GM21367 (cell line): ENCODE results near the gene NRN1L.
"Not testable (repeated sequence)": the region's sequence is repeated elsewhere in the genome, so short reads cannot be mapped to it uniquely, and the experiment has no call there.

Experiments
- ATAC-seq: cut with Tn5 transposase; IDR thresholded peaks from one replicate; pipeline ENCODE4 v1.9.1; 2021; ENCODE audit not compliant: unreplicated experiment

NRN1L gene

GRCh38 chr16:67884684-67885083, at the start of gene NRN1L:
Gene NRN1L (plus strand): TSS chr16:67884885. CDS start chr16:67884904, 19 bp downstream.
- ATAC-seq, result no peak

- not testable (repeated sequence) for ATAC-seq
These were observed 47.5 kb upstream of the NRN1L start for GRCh38 chr16:67837190-67837589.

- ATAC-seq, result no peak
These were observed 46.9 kb upstream of the NRN1L start for GRCh38 chr16:67837811-67838210.

GRCh38 chr16:67841198-67841815, 43.4 kb upstream of the NRN1L start:
- peak; percentile 1 for ATAC-seq

GRCh38 chr16:67841816-67842508, 42.7 kb upstream of the NRN1L start, which contains the start of gene THAP11:
Gene THAP11 (plus strand): TSS chr16:67842320. CDS start chr16:67842555, 235 bp downstream.
- peak; percentile 37 for ATAC-seq

- ATAC-seq, result peak; percentile 10
These were observed 42.0 kb upstream of the NRN1L start for GRCh38 chr16:67842509-67843342.

- no peak for ATAC-seq
These were observed 41.3 kb upstream of the NRN1L start for GRCh38 chr16:67843343-67843765.

GRCh38 chr16:67844497-67844896, 40.2 kb upstream of the NRN1L start:
- no peak for ATAC-seq

- no peak for ATAC-seq
These were observed 39.2 kb upstream of the NRN1L start for GRCh38 chr16:67845291-67846062.

- ATAC-seq, result no peak
These were observed 38.7 kb upstream of the NRN1L start for GRCh38 chr16:67846063-67846319.

GRCh38 chr16:67846320-67847063, 38.2 kb upstream of the NRN1L start, which contains the start of gene NUTF2:
Gene NUTF2 (plus strand): TSS chr16:67846933. CDS start chr16:67865131, 18,198 bp downstream.
- ATAC-seq, result peak; percentile 49

- peak; percentile 34 for ATAC-seq
These were observed 37.4 kb upstream of the NRN1L start, which contains the start of gene CENPT for GRCh38 chr16:67847064-67847861. Gene CENPT (minus strand): TSS chr16:67847693. CDS start chr16:67833859, 13,834 bp downstream.

- no peak for ATAC-seq
These were observed 36.6 kb upstream of the NRN1L start for GRCh38 chr16:67848118-67848517.

GRCh38 chr16:67853670-67854069, 31.0 kb upstream of the NRN1L start:
- no peak for ATAC-seq

- ATAC-seq, result no peak
These were observed 28.9 kb upstream of the NRN1L start for GRCh38 chr16:67855789-67856188.

- ATAC-seq, result no peak
These were observed 27.6 kb upstream of the NRN1L start for GRCh38 chr16:67856927-67857546.

GRCh38 chr16:67857547-67858233, 27.0 kb upstream of the NRN1L start:
- no peak for ATAC-seq

GRCh38 chr16:67858500-67858899, 26.2 kb upstream of the NRN1L start:
- ATAC-seq, result no peak
